Trophoblast cell (in vitro differentiated cells and primary cell): Measurements from ENCODE around the gene ISLR.

Experiments used
- DNase-seq, 2 donors: peaks; one replicate each; pipeline ENCODE4 v3.0.0-alpha.2; 2016
- H2AFZ ChIP-seq: 2 replicates; pipeline ENCODE4 v1.6.1; 2013; ENCODE audit warnings: low read length, moderate library complexity, mild to moderate bottlenecking; ENCODE audit not compliant: insufficient read depth, poor library complexity
- H2AK5ac ChIP-seq: 2 replicates; pipeline ENCODE4 v1.6.1; 2013; ENCODE audit warnings: mild to moderate bottlenecking, low read length
- H2BK120ac ChIP-seq: 2 replicates; pipeline ENCODE4 v1.6.1; 2013; ENCODE audit warnings: low read length, mild to moderate bottlenecking, moderate library complexity; ENCODE audit not compliant: insufficient read depth, poor library complexity
- H2BK12ac ChIP-seq: 2 replicates; pipeline ENCODE4 v1.6.1; 2013; ENCODE audit warnings: mild to moderate bottlenecking, low read length, moderate library complexity
- H2BK5ac ChIP-seq: 2 replicates; pipeline ENCODE4 v1.6.1; 2013; ENCODE audit warnings: low read length, low read depth, moderate library complexity, mild to moderate bottlenecking; ENCODE audit not compliant: poor library complexity
- H3K14ac ChIP-seq: 2 replicates; pipeline ENCODE4 v1.6.1; 2013; ENCODE audit warnings: mild to moderate bottlenecking, low read length
- H3K18ac ChIP-seq: 2 replicates; pipeline ENCODE4 v1.6.1; 2013; ENCODE audit warnings: mild to moderate bottlenecking, low read length
- H3K23ac ChIP-seq: 2 replicates; pipeline ENCODE4 v1.6.1; 2013; ENCODE audit warnings: low read length
- H3K27ac ChIP-seq: 2 replicates; pipeline ENCODE4 v1.5.1; 2013; ENCODE audit warnings: low read depth, mild to moderate bottlenecking, inconsistent platforms, low read length, moderate library complexity
- H3K27me3 ChIP-seq: 2 replicates; pipeline ENCODE4 v1.6.1; 2013; ENCODE audit warnings: inconsistent platforms, mild to moderate bottlenecking, low read length, moderate library complexity; ENCODE audit not compliant: insufficient read depth
- H3K36me3 ChIP-seq, 2 experiments: 1 replicate in 1 of 2; 2 replicates in 1 of 2; pipeline ENCODE4 v1.6.1; 2013; ENCODE audit warnings: low read length in 2 of 2, mild to moderate bottlenecking in 2 of 2, moderate library complexity in 1 of 2; ENCODE audit not compliant: insufficient read depth in 2 of 2, control insufficient read depth in 1 of 2
- H3K4ac ChIP-seq: 2 replicates; pipeline ENCODE4 v1.6.1; 2013; ENCODE audit warnings: low read depth, mild to moderate bottlenecking, low read length, moderate library complexity
- H3K4me1 ChIP-seq, 2 experiments: 1 replicate in 1 of 2; 2 replicates in 1 of 2; pipeline ENCODE4 v1.6.1; 2013; ENCODE audit warnings: low read length in 2 of 2, mild to moderate bottlenecking in 2 of 2, moderate library complexity in 1 of 2; ENCODE audit not compliant: insufficient read depth in 2 of 2, control insufficient read depth in 1 of 2
- H3K4me2 ChIP-seq: 2 replicates; pipeline ENCODE4 v1.6.1; 2013; ENCODE audit warnings: inconsistent platforms, mild to moderate bottlenecking, low read length, moderate library complexity
- H3K4me3 ChIP-seq: 2 replicates; pipeline ENCODE4 v1.5.1; 2013; ENCODE audit warnings: mild to moderate bottlenecking, low read depth, low read length, inconsistent platforms
- H3K79me1 ChIP-seq: one replicate; pipeline ENCODE4 v1.6.1; 2013; ENCODE audit warnings: low read length
- H3K79me2 ChIP-seq: 2 replicates; pipeline ENCODE4 v1.6.1; 2013; ENCODE audit warnings: low read length, mild to moderate bottlenecking; ENCODE audit not compliant: control insufficient read depth, insufficient read depth, poor library complexity
- H3K9ac ChIP-seq: 2 replicates; pipeline ENCODE4 v1.6.1; 2013; ENCODE audit warnings: mild to moderate bottlenecking, low read length
- H3K9me3 ChIP-seq: 2 replicates; pipeline ENCODE4 v1.6.1; 2013; ENCODE audit warnings: low read depth, mild to moderate bottlenecking, control low read depth, inconsistent platforms, low read length; ENCODE audit not compliant: insufficient read depth
- H4K12ac ChIP-seq: 2 replicates; pipeline ENCODE4 v1.6.1; 2013; ENCODE audit warnings: low read depth, mild to moderate bottlenecking, low read length, moderate library complexity
- H4K8ac ChIP-seq: 2 replicates; pipeline ENCODE4 v1.6.1; 2013; ENCODE audit warnings: low read depth, mild to moderate bottlenecking, low read length, moderate library complexity
- H4K91ac ChIP-seq: one replicate; pipeline ENCODE4 v1.6.1; 2013; ENCODE audit warnings: low read depth, mild to moderate bottlenecking, low read length, moderate library complexity
- WGBS: extraction: QIAGEN DNeasy Blood & Tissue Kit; methylation state at CpG from one replicate; pipeline ENCODE4 v1.1.7; 2013; ENCODE audit warnings: missing lambda C conversion rate; ENCODE audit not compliant: insufficient read length, insufficient coverage; ENCODE audit errors: extremely low coverage; 5-methylcytosine and 5-hydroxymethylcytosine counted together

ISLR gene

DNA sequence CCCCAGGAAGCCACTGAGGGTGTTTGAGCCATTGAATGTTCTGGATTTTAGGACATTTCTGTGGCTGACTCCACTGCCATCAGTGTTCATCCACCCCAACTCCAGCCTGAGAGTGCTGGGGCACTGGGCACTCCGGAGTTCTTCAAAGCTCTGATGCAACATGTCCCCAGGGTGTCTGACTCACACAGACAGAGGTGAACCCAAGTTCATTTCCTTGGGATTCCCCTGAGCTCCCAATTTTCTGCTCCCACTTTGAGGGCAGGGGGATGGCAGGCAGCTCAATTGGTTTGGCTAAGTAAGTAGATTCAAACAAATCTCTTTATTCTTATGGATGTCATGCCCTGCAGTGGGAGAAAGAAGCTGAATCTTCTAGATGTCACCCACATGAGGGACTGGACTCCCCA lies 26.9 kb downstream of the ISLR start:
- Histone ChIP-seq H3K18ac (no peak overlapping the region), H3K36me3 (no peaks in the 10 kb centered on the region), H2AK5ac (no peak overlapping the region), H2BK5ac (no peak overlapping the region), H3K27ac (peak overlapping the region; percentile 41), H4K12ac (no peak overlapping the region), H2BK12ac (no peak overlapping the region), H3K9ac (no peak overlapping the region), H3K4me3 (no peak overlapping the region), H3K4me2 (no peak overlapping the region), H3K27me3 (no peaks in the 10 kb centered on the region), H3K14ac (no peak overlapping the region), H3K4ac (no peak overlapping the region), H4K91ac (no peak overlapping the region), H4K8ac (no peak overlapping the region), H3K4me1 (peaks cover 30% of the 10 kb centered on the region in 2 experiments), H3K79me1 (peaks cover 3% of the 10 kb centered on the region), H2BK120ac (peak overlapping the region; percentile 56), H3K23ac (no peak overlapping the region), H3K9me3 (no peaks in the 10 kb centered on the region), H2AFZ (no peak overlapping the region), H3K79me2 (no peaks in the 10 kb centered on the region)
- WGBS, result no CpG with 5 or more reads among the region's 1 CpG
- DNase-seq, result peak in 1 of 2 donors; percentile 69

GRCh38 chr15:74200871-74201419 lies 27.4 kb downstream of the ISLR start:
- peak overlapping the region; percentile 51 for H4K91ac ChIP-seq
- H3K9me3 ChIP-seq, result no peaks in the 10 kb centered on the region
- no peak overlapping the region for H2AK5ac ChIP-seq
- no CpG with 5 or more reads among the region's 8 CpGs for WGBS
- H4K8ac ChIP-seq, result peak overlapping the region; percentile 5
- no peak overlapping the region for H3K18ac ChIP-seq
- peaks cover 3% of the 10 kb centered on the region for H3K79me1 ChIP-seq
- H2AFZ ChIP-seq, result no peak overlapping the region
- no peaks in the 10 kb centered on the region for H3K36me3 ChIP-seq
- H2BK120ac ChIP-seq, result peak overlapping the region; percentile 56
- peaks cover 30% of the 10 kb centered on the region in 2 experiments for H3K4me1 ChIP-seq
- H3K4ac ChIP-seq, result no peak overlapping the region
- no peaks in the 10 kb centered on the region for H3K27me3 ChIP-seq
- H3K23ac ChIP-seq, result no peak overlapping the region
- no peak overlapping the region for H3K9ac ChIP-seq
- no peaks in the 10 kb centered on the region for H3K79me2 ChIP-seq
- H3K14ac ChIP-seq, result peak overlapping the region; percentile 16
- DNase-seq, result peak in 1 of 2 donors; percentile 16
- peak overlapping the region; percentile 14 for H3K4me2 ChIP-seq
- H3K27ac ChIP-seq, result peak overlapping the region; percentile 41
- no peak overlapping the region for H2BK5ac ChIP-seq
- H2BK12ac ChIP-seq, result no peak overlapping the region
- no peak overlapping the region for H3K4me3 ChIP-seq
- no peak overlapping the region for H4K12ac ChIP-seq

DNA sequence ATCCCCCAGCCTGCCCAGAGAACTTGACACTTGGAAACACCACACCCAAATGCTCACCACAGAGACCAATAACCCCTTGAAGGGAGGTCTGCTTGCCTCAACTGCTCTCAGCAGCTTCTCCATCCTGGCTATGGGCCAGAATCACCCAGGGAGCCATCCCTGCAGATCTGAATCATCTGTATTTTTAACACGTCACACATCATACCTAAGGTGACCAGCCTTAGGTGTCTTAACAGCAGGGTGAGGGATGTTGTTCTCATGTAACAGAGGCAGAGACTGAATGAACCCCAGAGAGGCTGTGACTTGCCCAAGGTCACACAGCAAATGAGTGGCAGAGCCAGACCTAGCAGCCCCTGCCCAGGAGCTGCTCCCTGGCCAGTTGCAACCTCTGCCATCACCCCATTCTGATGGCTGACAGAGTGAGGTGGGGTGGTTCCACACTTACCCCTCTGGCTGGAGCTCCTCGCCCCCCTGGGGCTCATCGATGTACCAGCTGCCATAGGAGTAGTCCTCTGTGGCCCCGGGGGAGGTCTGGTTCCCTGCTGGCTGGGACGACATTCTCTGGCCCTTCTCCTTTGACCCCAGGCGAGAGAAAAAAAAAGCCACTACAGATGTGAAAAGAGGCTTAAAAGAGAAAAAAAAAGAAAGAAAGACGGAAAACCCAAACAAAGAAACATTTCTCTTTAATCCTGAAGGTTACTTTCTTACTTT lies 28.4 kb downstream of the ISLR start:
- no peaks in the 10 kb centered on the region for H3K79me2 ChIP-seq
- no peaks in the 10 kb centered on the region for H3K36me3 ChIP-seq
- H4K12ac ChIP-seq, result no peak overlapping the region
- WGBS, result no CpG with 5 or more reads among the region's 7 CpGs
- no peak overlapping the region for H2AK5ac ChIP-seq
- no peak overlapping the region for H4K8ac ChIP-seq
- H3K23ac ChIP-seq, result no peak overlapping the region
- H2BK5ac ChIP-seq, result no peak overlapping the region
- peak overlapping the region; percentile 51 for H4K91ac ChIP-seq
- peak in 1 of 2 donors; percentile 36 for DNase-seq
- peaks cover 3% of the 10 kb centered on the region for H3K79me1 ChIP-seq
- no peak overlapping the region for H2AFZ ChIP-seq
- peak overlapping the region; percentile 22 for H3K4me2 ChIP-seq
- no peak overlapping the region for H3K4ac ChIP-seq
- peaks cover 30% of the 10 kb centered on the region in 2 experiments for H3K4me1 ChIP-seq
- H3K18ac ChIP-seq, result peak overlapping the region; percentile 22
- no peak overlapping the region for H3K4me3 ChIP-seq
- H2BK12ac ChIP-seq, result no peak overlapping the region
- no peaks in the 10 kb centered on the region for H3K27me3 ChIP-seq
- peak overlapping the region; percentile 41 for H3K9ac ChIP-seq
- no peaks in the 10 kb centered on the region for H3K9me3 ChIP-seq
- H2BK120ac ChIP-seq, result peak overlapping the region; percentile 19
- peak overlapping the region; percentile 12 for H3K27ac ChIP-seq
- H3K14ac ChIP-seq, result peak overlapping the region; percentile 16

DNA sequence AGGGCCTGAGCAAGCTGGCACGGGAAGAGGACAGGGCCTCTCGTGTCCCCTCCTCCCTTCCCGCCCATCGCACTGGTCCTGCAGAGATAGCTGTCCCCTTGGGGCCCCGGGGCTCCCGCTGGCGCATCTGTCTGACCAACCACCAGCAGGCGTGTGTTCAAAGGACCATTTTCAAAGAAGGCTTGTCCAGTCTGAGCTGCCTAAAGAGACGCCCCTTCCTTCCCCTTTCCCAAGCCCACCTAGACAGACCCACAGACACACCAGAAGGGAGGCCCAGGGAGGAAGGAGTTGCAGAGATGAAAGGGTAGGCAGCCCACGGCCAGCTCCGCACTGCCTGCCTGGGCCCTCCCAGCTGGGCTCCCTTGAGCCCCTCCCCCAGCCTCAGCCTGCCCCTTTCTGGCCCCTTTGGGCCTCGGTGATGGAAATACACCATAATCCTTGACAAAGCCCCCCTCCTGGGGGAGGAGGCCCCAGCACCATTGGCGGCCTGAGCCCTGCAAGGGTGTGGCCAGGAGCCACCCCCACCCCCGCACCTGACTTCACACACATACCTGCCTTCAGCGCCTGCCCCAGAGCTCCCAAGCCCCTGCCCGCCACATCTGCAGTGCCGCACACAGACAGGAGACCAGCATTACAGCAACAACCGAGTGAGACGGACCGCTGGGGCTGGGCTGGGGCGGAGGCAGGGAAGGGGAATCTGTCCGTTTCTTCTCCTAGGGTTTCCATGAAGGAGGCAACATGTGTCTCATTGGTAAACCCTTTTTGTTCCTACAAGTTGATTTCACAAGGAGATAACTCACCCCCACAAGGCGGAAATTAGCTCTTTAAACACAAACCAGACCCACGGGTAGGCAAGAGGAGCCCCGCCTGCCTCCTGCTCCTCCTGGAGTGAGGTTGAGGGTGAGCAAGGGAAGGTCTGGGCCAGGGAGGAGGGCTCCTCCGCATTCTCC lies 29.2 kb downstream of the ISLR start, which contains the start of gene STRA6:
STRA6 (minus strand) TSS at position 336 of the 950 bp plus-strand sequence. CDS start 520 bp downstream, outside the sequence.
- Histone ChIP-seq H3K36me3 (no peaks in the 10 kb centered on the region), H3K27me3 (no peaks in the 10 kb centered on the region), H4K8ac (peak within 1 kb of the TSS; percentile 44), H3K18ac (no peak within 1 kb of the TSS), H3K23ac (no peak within 1 kb of the TSS), H3K4me3 (no peak within 1 kb of the TSS), H3K9me3 (peaks cover 2% of the 10 kb centered on the region), H2AK5ac (no peak within 1 kb of the TSS), H3K14ac (peak within 1 kb of the TSS; percentile 8), H4K91ac (peak within 1 kb of the TSS; percentile 51), H2AFZ (no peak within 1 kb of the TSS), H3K4me2 (peak within 1 kb of the TSS; percentile 27), H4K12ac (no peak within 1 kb of the TSS), H3K79me1 (peaks cover 3% of the 10 kb centered on the region), H2BK12ac (no peak within 1 kb of the TSS), H3K4ac (no peak within 1 kb of the TSS), H2BK120ac (peak within 1 kb of the TSS; percentile 19), H3K9ac (peak within 1 kb of the TSS; percentile 41), H3K27ac (peak within 1 kb of the TSS; percentile 12), H2BK5ac (no peak within 1 kb of the TSS), H3K4me1 (peaks cover 30% of the 10 kb centered on the region in 2 experiments), H3K79me2 (no peaks in the 10 kb centered on the region)
- DNase-seq, result peak in 1 of 2 donors; percentile 46
- no CpG with 5 or more reads among the region's 26 CpGs for WGBS
